Transverse colon (tissue), 4 donors: ENCODE measurements around the gene CACNB3. TPM values are rescaled to one million over a fixed set of nuclear protein-coding genes. Genes with fewer than 3 reads are reported as not detected.

Source experiments
- DNase-seq: peaks from one replicate; pipeline ENCODE4 v3.0.0-alpha.2; 2019
- H3K27ac ChIP-seq, 4 donors: fragments of 200-600 bp; sonication (generic); 2 replicates each; pipeline ENCODE4 v1.5.1; 2016 to 2018; ENCODE audit warnings: inconsistent platforms in 4 of 4
- H3K27me3 ChIP-seq: fragments of 200-600 bp; sonication (generic); 2 replicates; pipeline ENCODE4 v1.5.1; 2017; ENCODE audit warnings: inconsistent platforms
- H3K36me3 ChIP-seq, 4 donors: fragments of 200-600 bp; sonication (generic); 2 replicates each; pipeline ENCODE4 v1.5.1; 2017 to 2019; ENCODE audit warnings: inconsistent platforms in 4 of 4
- H3K4me1 ChIP-seq, 4 donors: fragments of 200-600 bp; sonication (generic); 2 replicates each; pipeline ENCODE4 v1.5.1; 2017 to 2020; ENCODE audit warnings: inconsistent platforms in 4 of 4
- H3K4me3 ChIP-seq, 4 donors: fragments of 200-600 bp; sonication (generic); 1 replicate in 1 of 4; 2 replicates in 3 of 4; pipeline versions ENCODE4 v1.5.1 to v1.6.1; 2017 to 2019; ENCODE audit warnings: inconsistent platforms in 4 of 4
- H3K9me3 ChIP-seq, 2 donors: fragments of 200-600 bp; sonication (generic); 2 replicates each; pipeline ENCODE4 v1.5.1; 2017 to 2019; ENCODE audit warnings: inconsistent platforms in 2 of 2
- CTCF ChIP-seq, 5 experiments: fragments of 200-600 bp in 3 of 5; fragments of 450-650 bp in 2 of 5; sonication (generic) in 3 of 5; IDR thresholded peaks; 1 replicate in 2 of 5; 2 replicates in 3 of 5; pipeline ENCODE4 v1.5.1; 2016 to 2017; ENCODE audit warnings: antibody characterized with exemption in 5 of 5, inconsistent platforms in 3 of 5, mild to moderate bottlenecking in 2 of 5, moderate library complexity in 1 of 5
- EP300 ChIP-seq: sonication (generic); formaldehyde crosslinking; IDR thresholded peaks from one replicate; pipeline ENCODE4 v1.6.1; 2017; ENCODE audit warnings: antibody characterized with exemption, low read depth
- POLR2A ChIP-seq: fragments of 450-650 bp; IDR thresholded peaks from one replicate; pipeline ENCODE4 v1.6.1; 2016; ENCODE audit warnings: antibody characterized with exemption, mild to moderate bottlenecking, moderate library complexity
- POLR2AphosphoS5 ChIP-seq, 3 donors: sonication (generic); formaldehyde crosslinking; IDR thresholded peaks; one replicate each; pipeline ENCODE4 v1.6.1; 2016; ENCODE audit warnings: antibody characterized with exemption in 3 of 3
- WGBS, 2 donors: methylation state at CpG; one replicate each; pipeline ENCODE4 v1.1.5; 2018; ENCODE audit warnings: low coverage in 1 of 2; 5-methylcytosine and 5-hydroxymethylcytosine counted together
- in situ Hi-C, 4 donors: fragments of 200-750 bp; cut with MboI; loops; one replicate each; pipeline versions ENCODE4 v1.15.0 to v1.15.1; 2017; ENCODE audit warnings: low sequenced_read_pairs in 3 of 4, low pct_ligation_motif_present in 1 of 4, low pct_unique_long_range_greater_than_20kb in 1 of 4
- intact Hi-C: fragments of 100-400 bp; cut with DNase I; formaldehyde crosslinking; loops from one replicate; pipeline ENCODE4 v1.15.1; 2023; ENCODE audit warnings: low total_unique reads
- total RNA-seq, 4 donors: library from RNA; depleted of rRNA; stranded (reverse); fragments of >200 nt; gene quantifications; one replicate each; pipeline ENCODE4 v1.1.0, GENCODE V29; 2016

CACNB3 gene
- total RNA-seq, 4 donors from 2014 or later: 20.6 to 53.5 (median 47.1) TPM

GRCh38 chr12:48822139-48822538, 3.8 kb downstream of the CACNB3 start:
- in situ Hi-C loops: no loop called here
- Histone ChIP-seq H3K36me3 (no peaks in the 10 kb centered on the region), H3K27ac (no peak overlapping the region), H3K4me3 (no peak overlapping the region), H3K27me3 (no peaks in the 10 kb centered on the region), H3K4me1 (peaks cover 5 to 20% (median 11%) of the 10 kb centered on the region in 4 donors), H3K9me3 (no peaks in the 10 kb centered on the region)
- TF ChIP-seq CTCF (IDR thresholded peaks at IDR 0.05): no peak
- no peak for TF ChIP-seq EP300
- TF ChIP-seq POLR2AphosphoS5 (IDR thresholded peaks at IDR 0.05): no peak
- TF ChIP-seq POLR2A: no peak
- 76% methylated on average over 5 of the region's 5 CpGs; no CpG with 5 or more reads in 1 of the 2 donors for WGBS, 2 donors
- no peak for DNase-seq
- intact Hi-C loops: no loop called here

- Histone ChIP-seq H3K27ac (no peak overlapping the region), H3K4me3 (no peak overlapping the region), H3K4me1 (peaks cover 2 to 14% (median 7%) of the 10 kb centered on the region in 4 donors), H3K9me3 (no peaks in the 10 kb centered on the region), H3K27me3 (no peaks in the 10 kb centered on the region), H3K36me3 (no peaks in the 10 kb centered on the region)
- no peak for TF ChIP-seq POLR2AphosphoS5 (IDR thresholded peaks at IDR 0.05)
- no peak for TF ChIP-seq EP300
- no peak for TF ChIP-seq POLR2A
- TF ChIP-seq CTCF (IDR thresholded peaks at IDR 0.05): no peak
- intact Hi-C loops: no loop called here
- in situ Hi-C loops: no loop called here
- 52% methylated on average over 2 of the region's 2 CpGs; no CpG with 5 or more reads in 1 of the 2 donors for WGBS, 2 donors
- no peak for DNase-seq
These were observed 4.4 kb downstream of the CACNB3 start for GRCh38 chr12:48822711-48823110.

- WGBS, 2 donors: 94% methylated on average over 11 of the region's 11 CpGs; no CpG with 5 or more reads in 1 of the 2 donors
- H3K36me3 ChIP-seq: no peaks in the 10 kb centered on the region
- in situ Hi-C loops: no loop called here
These were observed 5.0 kb downstream of the CACNB3 start for GRCh38 chr12:48823281-48823680.

GRCh38 chr12:48824112-48824511, 5.8 kb downstream of the CACNB3 start:
- intact Hi-C loops: no loop called here
- Histone ChIP-seq H3K4me1 (peaks cover 0 to 4% (median under 1%) of the 10 kb centered on the region in 4 donors), H3K27me3 (no peaks in the 10 kb centered on the region), H3K9me3 (no peaks in the 10 kb centered on the region), H3K36me3 (peaks cover 0 to 5% (median 0%) of the 10 kb centered on the region in 4 donors), H3K27ac (no peak overlapping the region), H3K4me3 (no peak overlapping the region)
- 71% methylated on average over 12 of the region's 12 CpGs; no CpG with 5 or more reads in 1 of the 2 donors for WGBS, 2 donors
- TF ChIP-seq POLR2AphosphoS5 (IDR thresholded peaks at IDR 0.05) (no peak), EP300 (no peak), POLR2A (no peak), CTCF (IDR thresholded peaks at IDR 0.05) (no peak)
- in situ Hi-C loops: no loop called here
- DNase-seq: no peak

More at GRCh38 chr12:48823281-48823680, 5.0 kb downstream of the CACNB3 start:
- Histone ChIP-seq H3K27ac (no peak overlapping the region), H3K4me3 (no peak overlapping the region), H3K27me3 (no peaks in the 10 kb centered on the region), H3K9me3 (no peaks in the 10 kb centered on the region), H3K4me1 (peaks cover 0 to 10% (median 3%) of the 10 kb centered on the region in 4 donors)
- TF ChIP-seq EP300 (no peak), POLR2A (no peak), CTCF (IDR thresholded peaks at IDR 0.05) (no peak), POLR2AphosphoS5 (IDR thresholded peaks at IDR 0.05) (no peak)
- DNase-seq: no peak
- intact Hi-C loops: no loop called here
